Uterus (tissue), 2 donors: ENCODE measurements around the gene SLC6A8.

Experiments used
- CTCF ChIP-seq, 4 experiments: fragments of 200-600 bp in 2 of 4; fragments of 450-650 bp in 2 of 4; sonication (generic) in 2 of 4; IDR thresholded peaks; one replicate each; pipeline ENCODE4 v1.5.1; 2016 to 2019; ENCODE audit warnings: antibody characterized with exemption in 4 of 4, mild to moderate bottlenecking in 2 of 4, moderate library complexity in 1 of 4
- POLR2A ChIP-seq, 2 donors: fragments of 450-650 bp; IDR thresholded peaks; one replicate each; pipeline ENCODE4 v1.6.1; 2016; ENCODE audit warnings: antibody characterized with exemption in 2 of 2, mild to moderate bottlenecking in 1 of 2, moderate library complexity in 1 of 2

DNA sequence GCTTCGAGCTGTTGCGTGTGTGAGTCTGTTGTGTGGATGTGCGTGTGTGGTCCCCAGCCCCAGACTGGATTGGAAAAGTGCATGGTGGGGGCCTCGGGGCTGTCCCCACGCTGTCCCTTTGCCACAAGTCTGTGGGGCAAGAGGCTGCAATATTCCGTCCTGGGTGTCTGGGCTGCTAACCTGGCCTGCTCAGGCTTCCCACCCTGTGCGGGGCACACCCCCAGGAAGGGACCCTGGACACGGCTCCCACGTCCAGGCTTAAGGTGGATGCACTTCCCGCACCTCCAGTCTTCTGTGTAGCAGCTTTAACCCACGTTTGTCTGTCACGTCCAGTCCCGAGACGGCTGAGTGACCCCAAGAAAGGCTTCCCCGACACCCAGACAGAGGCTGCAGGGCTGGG, 8.4 kb downstream of the SLC6A8 start:
- no peak for TF ChIP-seq CTCF (IDR thresholded peaks at IDR 0.05)
- TF ChIP-seq POLR2A (IDR thresholded peaks at IDR 0.05), result no peak
